SK-N-SH (cell line): ENCODE data around the gene ZBTB5.

Source experiments
- CHD2 ChIP-seq: fragments of 150-350 bp; IDR thresholded peaks from 2 replicates; pipeline ENCODE4 v1.6.1; 2018; ENCODE audit warnings: low read length; ENCODE audit not compliant: partially characterized antibody
- EZH2phosphoT487 ChIP-seq: fragments of 200-600 bp; sonication (generic); IDR thresholded peaks from 2 replicates; pipeline ENCODE4 v1.6.1; 2017; ENCODE audit warnings: low read depth, mixed run types, mild to moderate bottlenecking, antibody characterized with exemption, moderate library complexity, borderline replicate concordance
- GATA2 ChIP-seq: sonication (generic); formaldehyde crosslinking; IDR thresholded peaks from 2 replicates; pipeline ENCODE4 v1.5.0; 2020; ENCODE audit warnings: mild to moderate bottlenecking, missing genetic modification reagents
- RAD21 ChIP-seq: IDR thresholded peaks from 2 replicates; pipeline ENCODE4 v1.6.1; 2012; ENCODE audit warnings: mild to moderate bottlenecking, low read length
- RCOR1 ChIP-seq: fragments of 150-350 bp; IDR thresholded peaks from 2 replicates; pipeline ENCODE4 v1.6.1; 2017; ENCODE audit warnings: antibody characterized with exemption, low read length
- RFX5 ChIP-seq: IDR thresholded peaks from 2 replicates; pipeline ENCODE4 v1.6.1; 2012; ENCODE audit warnings: mild to moderate bottlenecking, improper control_type of control experiment, low read length
- SMC3 ChIP-seq: IDR thresholded peaks from 2 replicates; pipeline ENCODE4 v1.6.1; 2012; ENCODE audit warnings: low read depth, low read length, improper control_type of control experiment
- TF ChIP-seq, protein P1 (sequence below): fragments of 200-600 bp; sonication (generic); IDR thresholded peaks from 2 replicates; pipeline ENCODE4 v1.6.1; 2017; ENCODE audit warnings: antibody characterized with exemption, mild to moderate bottlenecking, moderate library complexity
- TF ChIP-seq, protein P2 (sequence below): IDR thresholded peaks from 2 replicates; pipeline ENCODE4 v1.4.0; 2012; ENCODE audit warnings: low read depth
- TF ChIP-seq, protein P3 (sequence below): IDR thresholded peaks from 2 replicates; pipeline ENCODE4 v1.4.0; 2012; ENCODE audit warnings: low read depth, borderline replicate concordance

DNA sequence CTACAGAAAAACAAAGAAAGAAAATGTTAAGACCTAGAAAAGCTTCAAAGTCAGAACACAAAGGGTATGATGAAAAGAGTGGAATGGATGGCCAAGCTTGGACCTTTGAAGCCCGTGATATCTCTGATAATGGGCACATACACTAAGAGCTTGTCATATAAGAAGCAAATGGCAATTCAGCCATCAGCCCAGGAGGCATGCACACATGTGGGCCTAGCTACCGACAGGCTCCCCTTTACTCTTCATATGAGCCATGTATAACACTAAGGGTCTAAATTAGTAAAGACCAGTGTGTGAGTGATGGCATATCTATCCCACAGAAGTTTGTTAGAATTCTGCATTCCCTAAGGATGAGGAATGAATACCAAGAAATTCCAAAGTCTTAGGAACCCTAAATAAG lies 22.7 kb downstream of the ZBTB5 start:
- TF ChIP-seq, protein P1, sequence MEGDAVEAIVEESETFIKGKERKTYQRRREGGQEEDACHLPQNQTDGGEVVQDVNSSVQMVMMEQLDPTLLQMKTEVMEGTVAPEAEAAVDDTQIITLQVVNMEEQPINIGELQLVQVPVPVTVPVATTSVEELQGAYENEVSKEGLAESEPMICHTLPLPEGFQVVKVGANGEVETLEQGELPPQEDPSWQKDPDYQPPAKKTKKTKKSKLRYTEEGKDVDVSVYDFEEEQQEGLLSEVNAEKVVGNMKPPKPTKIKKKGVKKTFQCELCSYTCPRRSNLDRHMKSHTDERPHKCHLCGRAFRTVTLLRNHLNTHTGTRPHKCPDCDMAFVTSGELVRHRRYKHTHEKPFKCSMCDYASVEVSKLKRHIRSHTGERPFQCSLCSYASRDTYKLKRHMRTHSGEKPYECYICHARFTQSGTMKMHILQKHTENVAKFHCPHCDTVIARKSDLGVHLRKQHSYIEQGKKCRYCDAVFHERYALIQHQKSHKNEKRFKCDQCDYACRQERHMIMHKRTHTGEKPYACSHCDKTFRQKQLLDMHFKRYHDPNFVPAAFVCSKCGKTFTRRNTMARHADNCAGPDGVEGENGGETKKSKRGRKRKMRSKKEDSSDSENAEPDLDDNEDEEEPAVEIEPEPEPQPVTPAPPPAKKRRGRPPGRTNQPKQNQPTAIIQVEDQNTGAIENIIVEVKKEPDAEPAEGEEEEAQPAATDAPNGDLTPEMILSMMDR = no peak
- TF ChIP-seq RCOR1 = no peak
- TF ChIP-seq SMC3 = no peak
- TF ChIP-seq, protein P2, sequence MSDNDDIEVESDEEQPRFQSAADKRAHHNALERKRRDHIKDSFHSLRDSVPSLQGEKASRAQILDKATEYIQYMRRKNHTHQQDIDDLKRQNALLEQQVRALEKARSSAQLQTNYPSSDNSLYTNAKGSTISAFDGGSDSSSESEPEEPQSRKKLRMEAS = no peak
- no peak for TF ChIP-seq RFX5
- no peak for TF ChIP-seq GATA2 (CRISPR knock-in tag)
- TF ChIP-seq, protein P3, sequence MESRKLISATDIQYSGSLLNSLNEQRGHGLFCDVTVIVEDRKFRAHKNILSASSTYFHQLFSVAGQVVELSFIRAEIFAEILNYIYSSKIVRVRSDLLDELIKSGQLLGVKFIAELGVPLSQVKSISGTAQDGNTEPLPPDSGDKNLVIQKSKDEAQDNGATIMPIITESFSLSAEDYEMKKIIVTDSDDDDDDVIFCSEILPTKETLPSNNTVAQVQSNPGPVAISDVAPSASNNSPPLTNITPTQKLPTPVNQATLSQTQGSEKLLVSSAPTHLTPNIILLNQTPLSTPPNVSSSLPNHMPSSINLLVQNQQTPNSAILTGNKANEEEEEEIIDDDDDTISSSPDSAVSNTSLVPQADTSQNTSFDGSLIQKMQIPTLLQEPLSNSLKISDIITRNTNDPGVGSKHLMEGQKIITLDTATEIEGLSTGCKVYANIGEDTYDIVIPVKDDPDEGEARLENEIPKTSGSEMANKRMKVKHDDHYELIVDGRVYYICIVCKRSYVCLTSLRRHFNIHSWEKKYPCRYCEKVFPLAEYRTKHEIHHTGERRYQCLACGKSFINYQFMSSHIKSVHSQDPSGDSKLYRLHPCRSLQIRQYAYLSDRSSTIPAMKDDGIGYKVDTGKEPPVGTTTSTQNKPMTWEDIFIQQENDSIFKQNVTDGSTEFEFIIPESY = no peak
- TF ChIP-seq RAD21 = no peak
- TF ChIP-seq EZH2phosphoT487 = no peak
- no peak for TF ChIP-seq CHD2
